Sigmoid colon (tissue), 7 donors: Measurements from ENCODE around the gene PEAK1. TPM values are rescaled to one million over a fixed set of nuclear protein-coding genes. Genes with fewer than 3 reads are reported as not detected.

Source experiments
- polyA plus RNA-seq, 3 donors: library from polyadenylated mRNA; stranded (reverse); fragments of 200-250 nt; gene quantifications; one replicate each; pipeline ENCODE4 v1.2.3, GENCODE V29; 2013
- total RNA-seq, 4 donors: library from RNA; depleted of rRNA; stranded (reverse); fragments of >200 nt; gene quantifications; one replicate each; pipeline ENCODE4 v1.1.0, GENCODE V29; 2016
- donor health status: healthy with polysubstance abuse.
- donor health status: Bipolar disorder and iron deficiency.
- donor health status: healthy.

PEAK1 gene
- total and polyA plus RNA-seq, 7 donors = 3.5 to 59.8 (median 29.3) TPM

Other genes starting within 250 kb of the PEAK1 start
- gene HMG20A, start 784 bp upstream of the PEAK1 start, total RNA-seq = 10 to 100 TPM; 22.5 to 29.0 (median 25.8) TPM
- gene HMG20A, start 784 bp upstream of the PEAK1 start, polyA plus RNA-seq = 10 to 100 TPM in 2 of 3 donors, 1 to 10 TPM in 1; 7.8 to 19.1 (median 11.3) TPM
- 1 to 10 TPM in 1 of 4 donors, under 1 TPM in 3; 0.16 to 3.9 (median 0.70) TPM for gene LINGO1, start 212.8 kb upstream of the PEAK1 start, total RNA-seq
- gene LINGO1, start 212.8 kb upstream of the PEAK1 start, polyA plus RNA-seq = 1 to 10 TPM in 1 of 3 donors, under 1 TPM in 2; under 0.01 to 1.7 (median 0.23) TPM